Medulla oblongata (tissue), 1 donor: ENCODE data around the gene PGGHG.

Experiments
- DNase-seq: peaks from one replicate; pipeline ENCODE4 v3.0.0-alpha.2; 2015; ENCODE audit errors: extremely low spot score

PGGHG gene

GRCh38 chr11:288478-289397 is at the start of gene PGGHG:
PGGHG (plus strand) TSS chr11:289126; CDS start chr11:289817, 691 bp downstream.
- no peak for DNase-seq

GRCh38 chr11:240315-240714 is 48.6 kb upstream of the PGGHG start:
- no peak for DNase-seq

- DNase-seq: no peak
Measured at GRCh38 chr11:241634-242033, 47.3 kb upstream of the PGGHG start.

- no peak for DNase-seq
Measured at GRCh38 chr11:244376-244775, 44.5 kb upstream of the PGGHG start.

- no peak for DNase-seq
Measured at GRCh38 chr11:249062-249461, 39.9 kb upstream of the PGGHG start.

- no peak for DNase-seq
Measured at GRCh38 chr11:250274-250673, 38.7 kb upstream of the PGGHG start.

GRCh38 chr11:250740-251299 is 38.1 kb upstream of the PGGHG start:
- peak; percentile 45 for DNase-seq

GRCh38 chr11:251550-251949 is 37.4 kb upstream of the PGGHG start:
- no peak for DNase-seq

- DNase-seq: no peak
Measured at GRCh38 chr11:252666-253065, 36.3 kb upstream of the PGGHG start.

- no peak for DNase-seq
Measured at GRCh38 chr11:253160-253885, 35.6 kb upstream of the PGGHG start.

- DNase-seq: no peak
Measured at GRCh38 chr11:253886-254270, 35.0 kb upstream of the PGGHG start.

- DNase-seq: no peak
Measured at GRCh38 chr11:255176-255575, 33.8 kb upstream of the PGGHG start.

GRCh38 chr11:255816-256215 is 33.1 kb upstream of the PGGHG start:
- no peak for DNase-seq

GRCh38 chr11:256952-257737 is 31.8 kb upstream of the PGGHG start:
- DNase-seq: no peak

- DNase-seq: no peak
Measured at GRCh38 chr11:257766-258493, 31.0 kb upstream of the PGGHG start.

- DNase-seq: no peak
Measured at GRCh38 chr11:259413-259812, 29.5 kb upstream of the PGGHG start.

GRCh38 chr11:261624-262023 is 27.3 kb upstream of the PGGHG start:
- DNase-seq: no peak

- no peak for DNase-seq
Measured at GRCh38 chr11:266676-267439, 22.1 kb upstream of the PGGHG start.

GRCh38 chr11:267491-267994 is 21.4 kb upstream of the PGGHG start:
- no peak for DNase-seq

- DNase-seq: peak; percentile 77
Measured at GRCh38 chr11:268716-269145, 20.2 kb upstream of the PGGHG start.
